GM21447 (cell line): ENCODE data around the gene KCTD16.

Experiments
- ATAC-seq: cut with Tn5 transposase; IDR thresholded peaks from one replicate; pipeline ENCODE4 v1.9.1; 2021; ENCODE audit not compliant: unreplicated experiment

Gene KCTD16

GRCh38 chr5:144504929-144505577 lies 334.4 kb downstream of the KCTD16 start:
- ATAC-seq, result no peak

- no peak for ATAC-seq
Measured at GRCh38 chr5:144510845-144511579, 340.3 kb downstream of the KCTD16 start.

- no peak for ATAC-seq
Measured at GRCh38 chr5:144511580-144512072, 341.0 kb downstream of the KCTD16 start.

- ATAC-seq, result no peak
Measured at GRCh38 chr5:144522698-144523097, 352.0 kb downstream of the KCTD16 start.

GRCh38 chr5:144525000-144525399 lies 354.3 kb downstream of the KCTD16 start:
- ATAC-seq, result no peak

GRCh38 chr5:144531188-144531587 lies 360.5 kb downstream of the KCTD16 start:
- ATAC-seq, result no peak
